ENCODE measurements around the gene PTPRCAP.
A peak's percentile ranks its signal among the peaks of the same experiment; 100 is the strongest.

The PTPRCAP gene

DNA sequence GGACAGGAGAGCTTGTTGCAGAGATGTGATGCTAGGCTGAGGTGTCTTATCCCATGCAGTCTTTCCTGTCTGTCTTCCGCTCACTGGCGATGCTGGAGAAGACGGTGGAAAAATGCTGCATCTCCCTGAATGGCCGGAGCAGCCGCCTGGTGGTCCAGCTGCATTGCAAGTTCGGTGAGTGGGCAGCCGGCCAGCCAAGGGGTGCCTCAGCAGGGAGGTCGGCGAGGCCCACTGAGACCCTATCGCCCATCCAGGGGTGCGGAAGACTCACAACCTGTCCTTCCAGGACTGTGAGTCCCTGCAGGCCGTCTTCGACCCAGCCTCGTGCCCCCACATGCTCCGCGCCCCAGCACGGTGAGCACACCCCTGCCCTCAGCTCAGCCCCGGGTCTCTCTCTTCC, 44.0 kb downstream of the PTPRCAP start:
- Histone ChIP-seq H3K9me3 (ENCODE audit: insufficient read depth, low read depth, low read length) (no peaks in the 10 kb centered on the region), H3K36me3 (ENCODE audit: insufficient read depth, low read length) (peaks cover 12% of the 10 kb centered on the region; the same call in 1 of the 2 replicates), H4K20me1 (ENCODE audit: insufficient read depth, low read length, poor library complexity, severe bottlenecking) (peaks cover 40% of the 10 kb centered on the region), H3K27me3 (ENCODE audit: insufficient read depth, low read length, poor library complexity, severe bottlenecking) (no peaks in the 10 kb centered on the region), H3K4me3 (ENCODE audit: low read length, poor library complexity, severe bottlenecking) (no peak overlapping the region), H3K9ac (ENCODE audit: low read depth, low read length, poor library complexity, severe bottlenecking) (peak overlapping the region; percentile 43), H3K79me2 (ENCODE audit: insufficient read depth, low read length) (peaks cover 75% of the 10 kb centered on the region), H3K9me2 (replicated peaks; ENCODE audit: low read depth, low read length) (no peaks in the 10 kb centered on the region), H3F3A (ENCODE audit: low read depth) (peaks cover 3% of the 10 kb centered on the region; the same call in 1 of the 2 replicates), H3K4me2 (ENCODE audit: low read depth, low read length, poor library complexity, severe bottlenecking) (no peak overlapping the region), H2AFZ (ENCODE audit: low read length) (no peak overlapping the region), H3K4me1 (ENCODE audit: insufficient read depth, low read length, poor library complexity, severe bottlenecking) (peaks cover 45% of the 10 kb centered on the region)
- no peak for TF ChIP-seq EZH2phosphoT487 (IDR thresholded peaks at IDR 0.05; ENCODE audit: borderline replicate concordance)
- TF ChIP-seq, protein P1, sequence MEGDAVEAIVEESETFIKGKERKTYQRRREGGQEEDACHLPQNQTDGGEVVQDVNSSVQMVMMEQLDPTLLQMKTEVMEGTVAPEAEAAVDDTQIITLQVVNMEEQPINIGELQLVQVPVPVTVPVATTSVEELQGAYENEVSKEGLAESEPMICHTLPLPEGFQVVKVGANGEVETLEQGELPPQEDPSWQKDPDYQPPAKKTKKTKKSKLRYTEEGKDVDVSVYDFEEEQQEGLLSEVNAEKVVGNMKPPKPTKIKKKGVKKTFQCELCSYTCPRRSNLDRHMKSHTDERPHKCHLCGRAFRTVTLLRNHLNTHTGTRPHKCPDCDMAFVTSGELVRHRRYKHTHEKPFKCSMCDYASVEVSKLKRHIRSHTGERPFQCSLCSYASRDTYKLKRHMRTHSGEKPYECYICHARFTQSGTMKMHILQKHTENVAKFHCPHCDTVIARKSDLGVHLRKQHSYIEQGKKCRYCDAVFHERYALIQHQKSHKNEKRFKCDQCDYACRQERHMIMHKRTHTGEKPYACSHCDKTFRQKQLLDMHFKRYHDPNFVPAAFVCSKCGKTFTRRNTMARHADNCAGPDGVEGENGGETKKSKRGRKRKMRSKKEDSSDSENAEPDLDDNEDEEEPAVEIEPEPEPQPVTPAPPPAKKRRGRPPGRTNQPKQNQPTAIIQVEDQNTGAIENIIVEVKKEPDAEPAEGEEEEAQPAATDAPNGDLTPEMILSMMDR (conservative IDR thresholded peaks at IDR 0.05; ENCODE audit: low read length) = no peak

DNA sequence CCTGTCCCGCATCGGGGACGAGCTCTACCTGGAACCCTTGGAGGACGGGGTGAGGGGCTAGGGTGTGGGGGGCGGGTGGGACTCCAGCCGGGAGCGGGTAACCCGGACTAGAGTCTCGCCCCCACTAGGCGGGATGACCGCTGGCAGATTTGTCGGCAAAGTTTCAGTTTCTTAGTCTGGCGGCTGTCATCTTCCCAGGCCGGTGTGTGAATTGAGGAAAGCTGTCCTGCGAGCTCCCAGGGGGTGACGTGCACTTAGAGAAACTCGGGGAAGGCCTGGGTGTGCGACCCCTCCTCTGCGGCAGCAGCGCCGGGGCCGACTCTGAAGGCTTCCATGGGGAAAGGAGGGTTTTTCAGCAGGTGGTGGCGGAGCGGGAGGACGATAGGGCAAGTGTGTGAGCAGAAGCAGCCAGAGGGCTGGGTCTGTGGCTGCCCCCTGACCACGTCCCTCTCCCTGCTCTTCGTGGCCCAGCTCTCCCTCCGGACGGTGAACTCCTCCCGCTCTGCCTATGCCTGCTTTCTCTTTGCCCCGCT, 45.2 kb downstream of the PTPRCAP start:
- Histone ChIP-seq H3K36me3 (ENCODE audit: insufficient read depth, low read length) (peaks cover under 1% of the 10 kb centered on the region; the same call in 1 of the 2 replicates), H3K4me2 (ENCODE audit: low read depth, low read length, poor library complexity, severe bottlenecking) (peak overlapping the region; percentile 98), H3K27me3 (ENCODE audit: insufficient read depth, low read length, poor library complexity, severe bottlenecking) (no peaks in the 10 kb centered on the region), H3K9ac (ENCODE audit: low read depth, low read length, poor library complexity, severe bottlenecking) (peak overlapping the region; percentile 91), H2AFZ (ENCODE audit: low read length) (peak overlapping the region; percentile 31; the same call in 1 of the 2 replicates), H3K79me2 (ENCODE audit: insufficient read depth, low read length) (peaks cover 63% of the 10 kb centered on the region; the same call in 1 of the 2 replicates), H3K9me2 (replicated peaks; ENCODE audit: low read depth, low read length) (no peaks in the 10 kb centered on the region), H3K4me3 (ENCODE audit: low read length, poor library complexity, severe bottlenecking) (peak overlapping the region; percentile 97), H3F3A (ENCODE audit: low read depth) (peaks cover 3% of the 10 kb centered on the region; the same call in 1 of the 2 replicates), H4K20me1 (ENCODE audit: insufficient read depth, low read length, poor library complexity, severe bottlenecking) (peaks cover 28% of the 10 kb centered on the region), H3K9me3 (ENCODE audit: insufficient read depth, low read depth, low read length) (no peaks in the 10 kb centered on the region), H3K4me1 (ENCODE audit: insufficient read depth, low read length, poor library complexity, severe bottlenecking) (peaks cover 33% of the 10 kb centered on the region)
- TF ChIP-seq, protein P1 (conservative IDR thresholded peaks at IDR 0.05; ENCODE audit: low read length) = no peak
- no peak for TF ChIP-seq EZH2phosphoT487 (IDR thresholded peaks at IDR 0.05; ENCODE audit: borderline replicate concordance)

GRCh38 chr11:67391304-67392182, 45.9 kb downstream of the PTPRCAP start, which contains the start of gene RAD9A:
RAD9A (plus strand) TSS chr11:67391986; CDS start chr11:67392045, 59 bp downstream.
- Histone ChIP-seq H3K4me3 (ENCODE audit: low read length, poor library complexity, severe bottlenecking) (peak within 1 kb of the TSS; percentile 97), H3K4me2 (ENCODE audit: low read depth, low read length, poor library complexity, severe bottlenecking) (peak within 1 kb of the TSS; percentile 98), H3K27me3 (ENCODE audit: insufficient read depth, low read length, poor library complexity, severe bottlenecking) (no peaks in the 10 kb centered on the region), H3K79me2 (ENCODE audit: insufficient read depth, low read length) (peaks cover 56% of the 10 kb centered on the region; the same call in 1 of the 2 replicates), H3F3A (ENCODE audit: low read depth) (peaks cover 3% of the 10 kb centered on the region; the same call in 1 of the 2 replicates), H3K9me2 (replicated peaks; ENCODE audit: low read depth, low read length) (no peaks in the 10 kb centered on the region), H3K9me3 (ENCODE audit: insufficient read depth, low read depth, low read length) (no peaks in the 10 kb centered on the region), H3K36me3 (ENCODE audit: insufficient read depth, low read length) (no peaks in the 10 kb centered on the region; the same call in 1 of the 2 replicates), H2AFZ (ENCODE audit: low read length) (peak within 1 kb of the TSS; percentile 82), H4K20me1 (ENCODE audit: insufficient read depth, low read length, poor library complexity, severe bottlenecking) (peaks cover 21% of the 10 kb centered on the region), H3K4me1 (ENCODE audit: insufficient read depth, low read length, poor library complexity, severe bottlenecking) (peaks cover 26% of the 10 kb centered on the region), H3K9ac (ENCODE audit: low read depth, low read length, poor library complexity, severe bottlenecking) (peak within 1 kb of the TSS; percentile 91)
- TF ChIP-seq, protein P1 (conservative IDR thresholded peaks at IDR 0.05; ENCODE audit: low read length) = no peak
- TF ChIP-seq EZH2phosphoT487 (IDR thresholded peaks at IDR 0.05; ENCODE audit: borderline replicate concordance) = no peak

Data from Loucy (cell line).